ENCODE measurements around the gene AACS.
"Not testable (repeated sequence)": the region's sequence is repeated elsewhere in the genome, so short reads cannot be mapped to it uniquely, and the experiment has no call there.

The AACS gene

GRCh38 chr12:125070661-125071390, 5.6 kb downstream of the AACS start:
- 92 to 95% methylated on average over 11 of the region's 11 CpGs for WGBS, 2 experiments
- H3K36me3 ChIP-seq (ENCODE audit: control insufficient read depth, insufficient read depth, low read length) = no peaks in the 10 kb centered on the region
- H3K27ac ChIP-seq (ENCODE audit: insufficient read depth, low read depth, low read length, poor library complexity, severe bottlenecking) = no peak overlapping the region
- H3K4me3 ChIP-seq (ENCODE audit: insufficient read depth, low read depth, low read length) = no peak overlapping the region
- H3K27me3 ChIP-seq (ENCODE audit: control insufficient read depth, insufficient read depth, low read length, poor library complexity, severe bottlenecking) = no peaks in the 10 kb centered on the region
- H3K9me3 ChIP-seq (ENCODE audit: control insufficient read depth, low read length) = no peaks in the 10 kb centered on the region
- H3K4me1 ChIP-seq (ENCODE audit: control insufficient read depth, insufficient read depth, low read length) = no peaks in the 10 kb centered on the region

- WGBS, 2 experiments = 95 to 96% methylated on average over 12 of the region's 12 CpGs
- Histone ChIP-seq H3K4me3 (ENCODE audit: insufficient read depth, low read depth, low read length) (no peak overlapping the region), H3K9me3 (ENCODE audit: control insufficient read depth, low read length) (no peaks in the 10 kb centered on the region), H3K36me3 (ENCODE audit: control insufficient read depth, insufficient read depth, low read length) (peaks cover 3% of the 10 kb centered on the region), H3K27me3 (ENCODE audit: control insufficient read depth, insufficient read depth, low read length, poor library complexity, severe bottlenecking) (no peaks in the 10 kb centered on the region), H3K27ac (ENCODE audit: insufficient read depth, low read depth, low read length, poor library complexity, severe bottlenecking) (no peak overlapping the region), H3K4me1 (ENCODE audit: control insufficient read depth, insufficient read depth, low read length) (no peaks in the 10 kb centered on the region)
Observed at GRCh38 chr12:125071456-125071855, 6.2 kb downstream of the AACS start.

- H3K27me3 ChIP-seq (ENCODE audit: control insufficient read depth, insufficient read depth, low read length, poor library complexity, severe bottlenecking) = no peaks in the 10 kb centered on the region
- WGBS, 2 experiments = 91 to 95% methylated on average over 2 of the region's 2 CpGs
- H3K9me3 ChIP-seq (ENCODE audit: control insufficient read depth, low read length) = no peaks in the 10 kb centered on the region
- no peaks in the 10 kb centered on the region for H3K4me1 ChIP-seq (ENCODE audit: control insufficient read depth, insufficient read depth, low read length)
- peaks cover 7% of the 10 kb centered on the region for H3K36me3 ChIP-seq (ENCODE audit: control insufficient read depth, insufficient read depth, low read length)
- H3K4me3 ChIP-seq (ENCODE audit: insufficient read depth, low read depth, low read length) = no peak overlapping the region
- no peak overlapping the region for H3K27ac ChIP-seq (ENCODE audit: insufficient read depth, low read depth, low read length, poor library complexity, severe bottlenecking)
Observed at GRCh38 chr12:125072496-125072895, 7.3 kb downstream of the AACS start.

- not testable (repeated sequence) for H3K27me3 ChIP-seq (ENCODE audit: control insufficient read depth, insufficient read depth, low read length, poor library complexity, severe bottlenecking); H3K4me3 ChIP-seq (ENCODE audit: insufficient read depth, low read depth, low read length); H3K9me3 ChIP-seq (ENCODE audit: control insufficient read depth, low read length); H3K27ac ChIP-seq (ENCODE audit: insufficient read depth, low read depth, low read length, poor library complexity, severe bottlenecking); H3K4me1 ChIP-seq (ENCODE audit: control insufficient read depth, insufficient read depth, low read length)
- 85 to 92% methylated on average over 2 of the region's 2 CpGs for WGBS, 2 experiments
- H3K36me3 ChIP-seq (ENCODE audit: control insufficient read depth, insufficient read depth, low read length) = peaks cover 13% of the 10 kb centered on the region
Observed at GRCh38 chr12:125074294-125074693, 9.1 kb downstream of the AACS start.

GRCh38 chr12:125076103-125076502, 10.9 kb downstream of the AACS start:
- H3K4me3 ChIP-seq (ENCODE audit: insufficient read depth, low read depth, low read length) = no peak overlapping the region
- WGBS, 2 experiments = 95 to 96% methylated on average over 6 of the region's 6 CpGs
- no peaks in the 10 kb centered on the region for H3K4me1 ChIP-seq (ENCODE audit: control insufficient read depth, insufficient read depth, low read length)
- no peaks in the 10 kb centered on the region for H3K9me3 ChIP-seq (ENCODE audit: control insufficient read depth, low read length)
- H3K27ac ChIP-seq (ENCODE audit: insufficient read depth, low read depth, low read length, poor library complexity, severe bottlenecking) = no peak overlapping the region
- H3K27me3 ChIP-seq (ENCODE audit: control insufficient read depth, insufficient read depth, low read length, poor library complexity, severe bottlenecking) = no peaks in the 10 kb centered on the region
- peaks cover 13% of the 10 kb centered on the region for H3K36me3 ChIP-seq (ENCODE audit: control insufficient read depth, insufficient read depth, low read length)

GRCh38 chr12:125079084-125079483, 13.8 kb downstream of the AACS start:
- WGBS, 2 experiments = 94 to 96% methylated on average over 10 of the region's 10 CpGs
- Histone ChIP-seq H3K4me3 (ENCODE audit: insufficient read depth, low read depth, low read length) (no peak overlapping the region), H3K9me3 (ENCODE audit: control insufficient read depth, low read length) (no peaks in the 10 kb centered on the region), H3K36me3 (ENCODE audit: control insufficient read depth, insufficient read depth, low read length) (peaks cover 17% of the 10 kb centered on the region), H3K4me1 (ENCODE audit: control insufficient read depth, insufficient read depth, low read length) (no peaks in the 10 kb centered on the region), H3K27me3 (ENCODE audit: control insufficient read depth, insufficient read depth, low read length, poor library complexity, severe bottlenecking) (no peaks in the 10 kb centered on the region), H3K27ac (ENCODE audit: insufficient read depth, low read depth, low read length, poor library complexity, severe bottlenecking) (no peak overlapping the region)

GRCh38 chr12:125079648-125080645, 14.7 kb downstream of the AACS start:
- H3K27ac ChIP-seq (ENCODE audit: insufficient read depth, low read depth, low read length, poor library complexity, severe bottlenecking) = no peak overlapping the region
- H3K4me1 ChIP-seq (ENCODE audit: control insufficient read depth, insufficient read depth, low read length) = no peaks in the 10 kb centered on the region
- no peak overlapping the region for H3K4me3 ChIP-seq (ENCODE audit: insufficient read depth, low read depth, low read length)
- whole genome bisulfite sequencing, 2 experiments = 94 to 95% methylated on average over 15 of the region's 15 CpGs
- H3K27me3 ChIP-seq (ENCODE audit: control insufficient read depth, insufficient read depth, low read length, poor library complexity, severe bottlenecking) = no peaks in the 10 kb centered on the region
- H3K36me3 ChIP-seq (ENCODE audit: control insufficient read depth, insufficient read depth, low read length) = peaks cover 21% of the 10 kb centered on the region
- no peaks in the 10 kb centered on the region for H3K9me3 ChIP-seq (ENCODE audit: control insufficient read depth, low read length)

GRCh38 chr12:125081427-125081826, 16.2 kb downstream of the AACS start:
- H3K36me3 ChIP-seq (ENCODE audit: control insufficient read depth, insufficient read depth, low read length) = peaks cover 23% of the 10 kb centered on the region
- no peaks in the 10 kb centered on the region for H3K27me3 ChIP-seq (ENCODE audit: control insufficient read depth, insufficient read depth, low read length, poor library complexity, severe bottlenecking)
- no peak overlapping the region for H3K4me3 ChIP-seq (ENCODE audit: insufficient read depth, low read depth, low read length)
- WGBS, 2 experiments = 93 to 94% methylated on average over 11 of the region's 11 CpGs
- no peak overlapping the region for H3K27ac ChIP-seq (ENCODE audit: insufficient read depth, low read depth, low read length, poor library complexity, severe bottlenecking)
- H3K9me3 ChIP-seq (ENCODE audit: control insufficient read depth, low read length) = no peaks in the 10 kb centered on the region
- no peaks in the 10 kb centered on the region for H3K4me1 ChIP-seq (ENCODE audit: control insufficient read depth, insufficient read depth, low read length)

- peaks cover 14% of the 10 kb centered on the region for H3K36me3 ChIP-seq (ENCODE audit: control insufficient read depth, insufficient read depth, low read length)
- H3K27ac ChIP-seq (ENCODE audit: insufficient read depth, low read depth, low read length, poor library complexity, severe bottlenecking) = no peak overlapping the region
- no peaks in the 10 kb centered on the region for H3K9me3 ChIP-seq (ENCODE audit: control insufficient read depth, low read length)
- no peak overlapping the region for H3K4me3 ChIP-seq (ENCODE audit: insufficient read depth, low read depth, low read length)
- H3K4me1 ChIP-seq (ENCODE audit: control insufficient read depth, insufficient read depth, low read length) = no peaks in the 10 kb centered on the region
- H3K27me3 ChIP-seq (ENCODE audit: control insufficient read depth, insufficient read depth, low read length, poor library complexity, severe bottlenecking) = no peaks in the 10 kb centered on the region
- 80 to 85% methylated on average over 6 of the region's 6 CpGs for WGBS, 2 experiments
Observed at GRCh38 chr12:125083072-125083471, 17.8 kb downstream of the AACS start.

GRCh38 chr12:125088199-125088598, 23.0 kb downstream of the AACS start:
- H3K4me3 ChIP-seq (ENCODE audit: insufficient read depth, low read depth, low read length); H3K4me1 ChIP-seq (ENCODE audit: control insufficient read depth, insufficient read depth, low read length); H3K27ac ChIP-seq (ENCODE audit: insufficient read depth, low read depth, low read length, poor library complexity, severe bottlenecking); H3K9me3 ChIP-seq (ENCODE audit: control insufficient read depth, low read length); H3K27me3 ChIP-seq (ENCODE audit: control insufficient read depth, insufficient read depth, low read length, poor library complexity, severe bottlenecking): not testable (repeated sequence)
- WGBS, 2 experiments = 76 to 77% methylated on average over 6 of the region's 6 CpGs
- H3K36me3 ChIP-seq (ENCODE audit: control insufficient read depth, insufficient read depth, low read length) = peaks cover 15% of the 10 kb centered on the region

Measured in ectodermal cell (in vitro differentiated cells).